Adrenal gland (tissue), 5 donors: Measurements from ENCODE around the gene NLRP3.

Experiments used
- CTCF ChIP-seq, 6 experiments: fragments of 450-650 bp in 4 of 6; fragments of 200-600 bp in 2 of 6; sonication (generic) in 1 of 6; IDR thresholded peaks; 1 replicate in 5 of 6; 2 replicates in 1 of 6; pipeline versions ENCODE4 v1.5.1 to v1.8.0; 2016 to 2021; ENCODE audit warnings: antibody characterized with exemption in 6 of 6, mild to moderate bottlenecking in 2 of 6, moderate library complexity in 1 of 6
- POLR2A ChIP-seq, 2 donors: fragments of 450-650 bp; IDR thresholded peaks; one replicate each; pipeline ENCODE4 v1.6.1; 2017; ENCODE audit warnings: antibody characterized with exemption in 2 of 2, mild to moderate bottlenecking in 2 of 2, moderate library complexity in 1 of 2
- donor health status: DM: no; HTN: no; CAD: no.

GRCh38 chr1:247408100-247408499 lies 7.9 kb upstream of the NLRP3 start:
- TF ChIP-seq CTCF (IDR thresholded peaks at IDR 0.05), result no peak
- no peak for TF ChIP-seq POLR2A (IDR thresholded peaks at IDR 0.05)
